Measurements from ENCODE around the gene GNAI2.
A peak's percentile ranks its signal among the peaks of the same experiment; 100 is the strongest.

The GNAI2 gene

DNA sequence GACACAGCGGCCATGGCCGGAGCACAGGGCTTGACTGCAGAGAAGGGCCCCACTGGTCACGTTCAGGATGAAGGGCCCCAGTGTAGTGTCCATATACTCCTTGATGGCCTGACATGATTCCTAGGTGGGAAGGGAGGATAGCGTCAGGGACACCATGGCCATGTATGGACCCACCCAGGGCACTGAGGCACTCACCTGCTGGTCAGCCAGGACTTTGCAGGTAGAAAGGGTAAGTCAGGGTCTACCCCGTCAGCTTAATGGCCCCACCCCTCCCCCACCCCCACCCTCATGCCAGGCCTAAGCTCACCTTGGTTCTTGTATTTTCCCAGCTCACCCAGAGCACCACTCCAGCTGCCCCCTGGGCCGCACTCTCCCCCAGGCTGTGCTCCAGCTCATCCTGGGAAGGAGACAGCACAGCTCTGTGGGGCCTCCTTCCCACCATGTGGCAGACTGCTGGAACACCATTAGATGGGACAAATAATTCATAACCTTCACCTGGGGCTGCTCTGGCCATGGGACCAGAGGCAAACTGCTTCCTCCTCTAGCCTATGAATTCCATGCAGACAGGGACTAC is 64.8 kb downstream of the GNAI2 start:
- H3K4me1 ChIP-seq (ENCODE audit: control insufficient read depth, insufficient read depth, low read length, unreplicated experiment) = peaks cover 20% of the 10 kb centered on the region
- peak overlapping the region; percentile 82 for H3K27ac ChIP-seq (ENCODE audit: low read depth, low read length)
- H3K79me2 ChIP-seq (ENCODE audit: control insufficient read depth, insufficient read depth, low read length, unreplicated experiment) = peaks cover 5% of the 10 kb centered on the region
- H3K4me3 ChIP-seq (ENCODE audit: low read depth, low read length) = peak overlapping the region; percentile 76
- no peaks in the 10 kb centered on the region for H3K27me3 ChIP-seq (ENCODE audit: insufficient read depth, low read length)
- no peak overlapping the region for H2AFZ ChIP-seq (ENCODE audit: low read length, unreplicated experiment)
- H3K36me3 ChIP-seq (ENCODE audit: insufficient read depth, low read length) = no peaks in the 10 kb centered on the region

GRCh38 chr3:50302095-50303012 is 66.3 kb downstream of the GNAI2 start:
- Histone ChIP-seq H3K4me3 (ENCODE audit: low read depth, low read length) (no peak overlapping the region), H3K27me3 (ENCODE audit: insufficient read depth, low read length) (no peaks in the 10 kb centered on the region), H2AFZ (ENCODE audit: low read length, unreplicated experiment) (no peak overlapping the region), H3K4me1 (ENCODE audit: control insufficient read depth, insufficient read depth, low read length, unreplicated experiment) (peaks cover 20% of the 10 kb centered on the region), H3K36me3 (ENCODE audit: insufficient read depth, low read length) (no peaks in the 10 kb centered on the region), H3K79me2 (ENCODE audit: control insufficient read depth, insufficient read depth, low read length, unreplicated experiment) (peaks cover 5% of the 10 kb centered on the region), H3K27ac (ENCODE audit: low read depth, low read length) (no peak overlapping the region)

DNA sequence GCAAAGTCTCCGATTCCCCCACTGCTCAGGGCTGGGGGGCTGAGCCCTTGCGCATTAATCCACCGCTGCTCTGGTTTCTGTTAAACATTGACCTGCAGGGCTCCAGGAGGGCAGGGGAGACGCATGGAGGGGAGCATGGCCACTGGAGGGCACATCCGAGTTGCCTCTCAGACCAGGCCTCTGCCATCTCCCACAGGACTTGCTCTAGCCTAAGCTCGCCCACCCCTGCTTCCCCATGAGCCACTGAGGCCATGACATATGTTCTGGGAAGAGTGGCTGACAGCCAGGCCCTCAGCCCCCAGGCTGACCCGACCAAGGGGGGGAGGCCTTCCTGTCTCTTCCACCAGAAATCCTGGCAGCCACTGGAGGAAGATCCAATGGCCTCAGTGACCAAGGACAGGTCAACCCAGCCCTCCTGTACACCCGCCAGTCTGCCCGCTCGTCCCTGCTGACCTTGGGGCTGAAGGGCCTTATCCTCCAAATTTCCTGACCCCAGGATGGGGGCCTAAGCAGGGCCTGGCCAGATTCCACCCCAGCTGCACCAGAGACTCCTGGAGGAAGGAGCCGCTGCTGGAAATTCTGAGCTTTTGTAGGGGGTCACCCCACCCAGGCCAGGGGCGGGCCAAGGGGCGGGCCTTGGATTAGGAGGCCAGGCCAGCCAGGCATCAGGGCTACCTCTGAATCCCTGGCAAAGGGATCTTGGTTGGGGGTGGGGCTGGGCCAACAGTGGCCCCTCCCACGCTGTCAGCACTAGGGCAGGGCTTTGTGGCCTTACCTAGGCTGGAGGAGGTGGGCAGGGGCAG is 67.2 kb downstream of the GNAI2 start, which contains the start of gene HYAL1:
HYAL1 (minus strand) TSS at position 562 of the 803 bp plus-strand sequence. CDS start 618 bp downstream, outside the sequence.
- Histone ChIP-seq H3K27ac (ENCODE audit: low read depth, low read length) (no peak within 1 kb of the TSS), H3K79me2 (ENCODE audit: control insufficient read depth, insufficient read depth, low read length, unreplicated experiment) (peaks cover 5% of the 10 kb centered on the region), H3K4me3 (ENCODE audit: low read depth, low read length) (0 out of 2 replicates have a peak within 1 kb of the TSS, but pooled peaks have one; percentile 10), H3K4me1 (ENCODE audit: control insufficient read depth, insufficient read depth, low read length, unreplicated experiment) (peaks cover 17% of the 10 kb centered on the region), H3K36me3 (ENCODE audit: insufficient read depth, low read length) (no peaks in the 10 kb centered on the region), H2AFZ (ENCODE audit: low read length, unreplicated experiment) (no peak within 1 kb of the TSS), H3K27me3 (ENCODE audit: insufficient read depth, low read length) (no peaks in the 10 kb centered on the region)

- no peak overlapping the region for H3K4me3 ChIP-seq (ENCODE audit: low read depth, low read length)
- H3K27me3 ChIP-seq (ENCODE audit: insufficient read depth, low read length) = no peaks in the 10 kb centered on the region
- peaks cover 16% of the 10 kb centered on the region for H3K4me1 ChIP-seq (ENCODE audit: control insufficient read depth, insufficient read depth, low read length, unreplicated experiment)
- H2AFZ ChIP-seq (ENCODE audit: low read length, unreplicated experiment) = no peak overlapping the region
- H3K79me2 ChIP-seq (ENCODE audit: control insufficient read depth, insufficient read depth, low read length, unreplicated experiment) = peaks cover 3% of the 10 kb centered on the region
- peaks cover 3% of the 10 kb centered on the region; the same call in 1 of the 2 replicates for H3K36me3 ChIP-seq (ENCODE audit: insufficient read depth, low read length)
- no peak overlapping the region for H3K27ac ChIP-seq (ENCODE audit: low read depth, low read length)
These were observed 68.6 kb downstream of the GNAI2 start for GRCh38 chr3:50304601-50305000.

Measured in ACC112 (cell line).